ENCODE results near the gene IMPDH1. TPM values are rescaled to one million over a fixed set of nuclear protein-coding genes. Genes with fewer than 3 reads are reported as not detected.

Gene IMPDH1
- total RNA-seq, 1 donor from 2014 or later = 32.7 TPM

- DNase-seq (ENCODE audit: low read depth in 2 of 2) = peak; percentile 37 to 63
These were observed 4.1 kb downstream of the IMPDH1 start for GRCh38 chr7:128405471-128406313.

DNA sequence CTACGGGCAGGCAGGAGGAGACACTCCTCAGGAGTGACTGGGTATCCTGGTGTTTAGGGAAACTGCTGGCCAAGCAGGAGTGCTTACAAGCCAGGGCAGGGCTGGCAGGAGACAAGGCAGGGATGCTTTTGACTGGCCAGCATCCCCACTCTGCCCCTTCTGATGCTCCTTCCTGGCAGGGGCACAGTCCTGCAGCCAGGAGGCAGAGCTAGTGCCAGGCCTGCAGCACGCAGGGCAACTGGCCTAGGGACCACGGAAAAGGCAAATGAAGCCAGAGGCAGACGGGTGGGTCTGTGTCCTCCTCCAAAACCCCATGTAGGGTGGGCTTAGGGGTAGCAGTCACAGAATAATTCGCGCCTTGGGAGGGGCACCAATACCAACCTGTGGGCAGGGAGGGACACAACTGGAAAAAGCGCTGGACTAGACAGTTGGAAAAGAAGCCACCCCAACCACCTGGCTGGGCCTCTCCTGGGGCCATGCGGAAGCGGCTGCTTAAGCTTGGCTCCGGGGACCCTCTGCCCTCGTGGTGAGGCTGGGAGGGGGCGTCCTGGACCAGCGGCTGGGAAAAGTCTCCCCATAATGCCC lies 4.8 kb downstream of the IMPDH1 start:
- DNase-seq (ENCODE audit: low read depth in 2 of 2) = peak; percentile 23 to 31

GRCh38 chr7:128404143-128404681 lies 5.6 kb downstream of the IMPDH1 start:
- DNase-seq (ENCODE audit: low read depth in 2 of 2) = no peak

GRCh38 chr7:128403676-128404075 lies 6.1 kb downstream of the IMPDH1 start:
- no peak for DNase-seq (ENCODE audit: low read depth in 2 of 2)

DNA sequence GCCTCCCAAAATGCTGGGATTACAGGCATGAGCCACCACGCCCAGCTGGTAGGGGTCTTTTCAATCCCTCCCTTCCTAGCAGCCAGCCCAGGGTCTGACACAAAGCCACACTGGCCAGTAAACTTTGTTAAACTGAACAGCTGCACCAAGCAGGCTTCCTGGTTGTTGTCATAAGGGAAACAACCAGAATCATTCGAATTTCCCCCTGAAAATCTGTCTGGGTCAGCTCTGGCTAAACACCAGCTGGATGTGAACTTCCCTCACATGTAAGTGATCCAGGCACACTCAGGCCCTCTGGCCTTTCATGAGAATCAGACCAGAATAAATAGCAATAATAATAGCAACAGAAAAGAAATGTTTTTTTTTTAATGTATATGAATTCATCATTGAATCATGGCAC lies 7.4 kb downstream of the IMPDH1 start:
- peak; percentile 38 to 67 for DNase-seq (ENCODE audit: low read depth in 2 of 2)

DNA sequence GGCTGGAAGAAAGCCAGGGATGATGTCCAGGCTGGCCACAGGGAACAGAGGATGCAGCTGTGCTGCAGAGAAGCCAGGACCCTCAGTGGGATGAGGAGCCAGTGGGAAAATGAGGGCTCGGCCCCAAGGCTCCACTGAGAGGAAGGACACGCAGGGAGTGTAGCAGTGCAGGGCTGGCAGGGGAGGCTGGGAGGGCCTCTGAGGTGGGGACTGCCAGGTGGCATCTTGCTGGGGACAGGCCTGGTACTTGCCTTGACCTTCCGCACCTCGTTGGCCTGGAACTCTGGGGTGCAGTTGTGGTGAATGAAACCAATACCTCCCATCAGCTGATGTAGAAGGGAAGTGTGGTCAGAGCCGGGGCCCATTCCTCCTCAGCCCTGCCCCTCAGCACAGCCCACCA lies 9.2 kb downstream of the IMPDH1 start:
- no peak for DNase-seq (ENCODE audit: low read depth in 2 of 2)

DNA sequence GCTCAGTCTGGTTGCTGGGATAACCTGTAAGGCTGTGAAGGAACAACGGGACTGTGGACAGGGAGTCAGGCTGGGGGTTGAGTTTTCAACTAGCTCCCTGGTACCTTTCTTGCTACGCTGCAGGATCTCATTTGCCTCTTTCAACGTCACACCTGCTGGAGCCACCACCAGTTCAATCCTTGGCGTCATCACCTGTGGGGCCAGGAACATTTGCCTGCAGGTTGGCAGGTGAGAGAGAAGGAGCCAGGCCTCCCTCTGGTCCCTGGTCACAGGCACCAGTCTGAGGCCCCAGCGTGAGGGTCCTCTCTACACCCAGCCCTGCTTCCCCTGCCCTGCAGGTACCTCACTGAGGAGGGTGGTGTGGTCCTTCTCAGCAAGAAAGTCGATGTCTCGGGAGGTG lies 9.8 kb downstream of the IMPDH1 start:
- no peak for DNase-seq (ENCODE audit: low read depth in 2 of 2)

GRCh38 chr7:128398841-128399135 lies 11.0 kb downstream of the IMPDH1 start:
- no peak for DNase-seq (ENCODE audit: low read depth in 2 of 2)

DNA sequence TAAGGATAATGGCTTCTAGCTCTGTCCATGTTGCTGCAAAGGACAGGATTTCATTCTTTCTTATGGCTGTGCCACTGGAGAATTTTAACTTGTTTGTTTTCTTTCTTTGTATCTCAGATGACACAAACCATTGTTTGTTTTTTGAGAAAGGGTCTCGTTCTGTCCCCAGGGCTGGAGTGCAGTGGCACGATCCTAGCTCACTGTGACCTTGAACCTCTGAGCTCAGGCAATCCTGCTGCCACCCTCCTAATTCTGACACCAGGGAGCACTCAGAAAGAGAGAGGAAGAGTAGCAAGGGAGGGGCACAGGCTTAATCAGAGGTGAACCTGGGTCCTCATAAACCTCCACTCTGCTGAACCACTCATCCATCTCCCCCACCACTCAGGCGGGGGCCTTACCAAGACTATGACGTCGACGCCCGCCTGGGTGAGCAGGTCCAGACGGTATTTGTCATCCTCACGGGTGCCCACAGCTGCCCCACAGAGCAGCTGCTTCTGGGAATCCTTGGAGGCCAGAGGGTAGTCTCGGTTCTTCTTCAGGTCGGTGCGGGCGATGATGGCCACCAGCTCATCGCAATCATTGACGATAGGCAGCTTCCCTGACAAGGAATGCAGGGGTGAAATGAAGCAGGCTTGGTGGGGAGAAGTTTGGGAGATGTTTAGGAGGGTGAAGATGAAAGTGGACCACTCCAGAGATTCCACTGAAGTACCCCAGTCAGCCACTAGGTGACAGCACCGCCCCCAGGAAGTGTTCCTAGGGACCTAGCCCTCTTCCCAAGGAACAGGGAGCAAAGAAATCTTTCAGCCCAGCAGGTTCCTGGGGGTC lies 11.6 kb downstream of the IMPDH1 start:
- peak; percentile 50 to 52 for DNase-seq (ENCODE audit: low read depth in 2 of 2)

- DNase-seq (ENCODE audit: low read depth in 2 of 2) = no peak
These were observed 13.4 kb downstream of the IMPDH1 start for GRCh38 chr7:128396357-128396756.

DNA sequence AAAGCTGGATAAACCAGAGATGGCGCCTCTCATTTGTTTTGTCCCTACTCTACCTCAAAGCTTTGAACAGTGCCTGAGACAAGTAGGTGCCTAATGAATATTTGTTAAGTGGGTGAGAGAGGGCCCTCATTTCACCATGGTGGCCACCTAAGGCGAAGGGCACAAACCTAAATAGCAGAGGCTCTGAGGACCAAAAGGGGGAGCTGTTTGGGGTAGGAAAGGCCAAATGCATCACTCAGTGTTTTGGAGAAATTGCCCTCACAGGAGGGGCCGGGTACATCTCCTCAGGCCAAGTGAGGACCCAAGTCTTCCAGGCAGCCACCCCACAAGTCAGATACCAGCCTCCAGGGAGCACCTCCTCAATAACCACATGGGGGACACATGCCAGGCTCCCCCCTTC lies 14.0 kb downstream of the IMPDH1 start:
- no peak for DNase-seq (ENCODE audit: low read depth in 2 of 2)

- DNase-seq (ENCODE audit: low read depth in 2 of 2) = no peak
These were observed 14.8 kb downstream of the IMPDH1 start for GRCh38 chr7:128394904-128395496.

DNA sequence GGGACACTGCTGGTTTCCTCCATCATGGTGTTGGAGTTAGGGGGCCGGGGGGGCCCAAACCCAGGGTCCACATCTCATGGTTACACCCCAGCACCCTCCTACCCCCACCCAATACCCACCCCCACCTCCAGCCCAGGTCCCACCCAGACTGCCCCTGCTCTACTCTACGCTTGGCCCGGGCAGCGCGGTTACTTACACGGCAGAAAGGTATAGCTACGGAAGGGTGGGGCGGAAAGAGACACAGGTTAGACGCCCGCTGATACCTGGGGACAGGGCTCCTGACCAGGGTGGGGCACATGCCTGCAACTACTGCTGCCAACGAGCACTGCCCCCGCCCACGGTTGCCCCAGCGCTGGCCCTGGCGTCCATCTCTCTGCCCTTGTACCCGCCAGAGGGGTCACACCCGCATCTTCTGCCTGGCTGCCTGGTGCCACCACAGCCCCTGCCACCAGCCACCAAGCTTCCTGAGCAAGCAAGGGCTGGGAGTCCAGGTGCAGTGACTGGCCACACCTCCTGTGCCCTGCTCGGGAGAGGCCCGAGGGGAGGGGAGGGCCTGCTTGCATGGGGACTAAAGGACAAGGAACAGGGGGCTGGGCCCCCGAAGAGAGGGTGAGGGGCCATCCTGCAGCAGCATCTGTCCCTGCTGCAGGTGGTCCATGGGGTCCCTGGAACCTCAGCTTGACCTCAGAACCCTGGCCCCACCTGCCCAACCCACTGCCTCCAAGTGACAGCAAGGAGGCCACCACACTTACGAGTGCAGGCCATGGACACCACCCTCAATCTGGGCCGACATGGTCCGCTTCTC lies 16.1 kb downstream of the IMPDH1 start:
- DNase-seq (ENCODE audit: low read depth in 2 of 2) = no peak

DNA sequence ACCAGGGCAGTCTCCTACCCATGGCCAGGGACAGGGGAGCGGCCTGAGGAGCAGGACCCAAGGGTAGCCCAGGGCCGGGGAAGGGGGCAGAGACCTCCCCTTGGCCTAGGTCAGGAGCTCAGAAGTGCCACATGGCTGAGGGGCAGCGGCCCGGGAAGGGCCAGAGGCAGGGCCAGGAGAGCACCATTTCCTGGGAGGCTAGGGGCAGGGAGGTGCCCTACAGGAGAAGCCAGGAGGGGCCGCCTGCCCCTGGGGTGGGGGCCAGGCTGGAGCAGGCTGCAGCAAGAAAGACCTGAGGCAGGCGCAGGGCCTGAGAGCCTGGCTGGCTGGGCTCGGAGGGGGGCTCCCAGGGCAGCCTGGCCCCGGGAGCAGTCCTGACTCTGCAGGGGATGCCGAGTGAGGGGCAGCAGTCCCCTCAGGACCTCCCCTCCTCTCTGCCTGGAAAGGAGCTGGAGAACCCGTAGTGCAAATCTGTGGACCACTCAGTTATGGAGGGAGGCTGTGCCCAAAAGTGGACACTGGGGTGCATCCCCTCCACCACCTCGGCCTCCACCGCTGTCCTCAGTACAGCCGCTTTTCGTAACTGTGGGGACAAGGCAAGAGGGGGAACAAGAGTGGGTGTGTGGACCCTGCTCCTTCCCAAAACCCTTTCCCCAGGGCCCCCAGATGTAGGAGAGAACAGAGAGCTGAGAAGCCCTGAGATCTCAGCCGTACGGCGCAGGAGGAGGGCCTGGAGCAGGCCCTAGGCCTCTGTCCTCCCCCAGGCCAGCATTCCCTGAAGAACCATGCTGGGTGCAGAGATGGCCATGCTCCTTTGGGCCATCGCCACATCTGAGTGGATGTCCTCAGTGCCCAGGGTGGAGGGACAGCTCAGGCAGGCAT lies 17.1 kb downstream of the IMPDH1 start:
- no peak for DNase-seq (ENCODE audit: low read depth in 2 of 2)

DNA sequence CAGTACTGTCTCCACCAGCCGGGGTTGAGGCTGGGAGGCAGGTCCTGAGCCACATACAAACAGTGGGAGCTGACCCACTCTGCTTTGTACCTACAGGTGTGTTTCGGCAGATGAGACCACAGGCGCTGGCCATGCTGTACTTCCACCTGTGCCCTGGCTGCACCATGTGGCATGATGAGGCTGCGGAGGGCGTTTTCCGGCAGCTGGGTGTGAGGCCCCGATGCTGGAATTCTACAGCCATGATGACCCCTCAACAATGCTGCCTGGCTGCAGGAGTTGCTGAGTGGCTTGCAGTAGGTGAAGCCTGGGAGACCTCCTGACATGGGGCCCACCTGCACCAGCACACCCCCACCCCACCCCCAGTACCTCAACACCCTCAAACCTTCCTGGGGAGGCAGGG lies 18.0 kb downstream of the IMPDH1 start:
- DNase-seq (ENCODE audit: low read depth in 2 of 2) = no peak

DNA sequence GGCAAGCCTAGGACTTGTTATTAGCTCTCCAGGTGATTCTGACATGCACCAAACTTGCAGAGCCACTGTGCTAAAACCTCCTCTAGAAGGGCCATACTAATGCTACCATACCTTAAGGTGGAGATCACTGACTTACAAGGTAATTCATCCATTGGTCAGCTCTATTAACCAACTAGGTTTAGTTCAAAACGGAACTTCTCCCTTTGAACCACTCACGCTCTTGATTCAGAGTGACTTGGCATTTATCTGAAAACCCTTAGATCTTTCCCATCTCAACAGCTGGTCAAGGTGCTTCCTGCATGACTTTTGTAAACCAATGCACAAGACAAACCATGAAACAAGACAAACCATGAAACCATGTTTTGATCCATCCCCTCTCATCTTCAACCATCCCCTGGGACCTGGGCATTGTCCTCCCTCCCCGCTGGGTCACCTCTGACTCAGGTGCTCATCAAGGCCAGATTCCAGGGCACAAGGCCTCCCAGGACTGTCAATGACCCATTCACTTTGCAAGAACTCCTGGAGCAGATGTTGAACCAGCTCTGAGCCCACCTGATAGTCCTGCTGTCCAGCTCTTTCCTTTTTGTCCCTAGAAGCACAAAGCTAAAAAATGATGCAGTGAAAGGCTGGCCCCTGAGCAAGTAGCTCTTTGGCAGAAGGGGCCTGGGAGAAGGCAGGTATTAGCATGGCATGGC lies 18.8 kb downstream of the IMPDH1 start:
- no peak for DNase-seq (ENCODE audit: low read depth in 2 of 2)

DNA sequence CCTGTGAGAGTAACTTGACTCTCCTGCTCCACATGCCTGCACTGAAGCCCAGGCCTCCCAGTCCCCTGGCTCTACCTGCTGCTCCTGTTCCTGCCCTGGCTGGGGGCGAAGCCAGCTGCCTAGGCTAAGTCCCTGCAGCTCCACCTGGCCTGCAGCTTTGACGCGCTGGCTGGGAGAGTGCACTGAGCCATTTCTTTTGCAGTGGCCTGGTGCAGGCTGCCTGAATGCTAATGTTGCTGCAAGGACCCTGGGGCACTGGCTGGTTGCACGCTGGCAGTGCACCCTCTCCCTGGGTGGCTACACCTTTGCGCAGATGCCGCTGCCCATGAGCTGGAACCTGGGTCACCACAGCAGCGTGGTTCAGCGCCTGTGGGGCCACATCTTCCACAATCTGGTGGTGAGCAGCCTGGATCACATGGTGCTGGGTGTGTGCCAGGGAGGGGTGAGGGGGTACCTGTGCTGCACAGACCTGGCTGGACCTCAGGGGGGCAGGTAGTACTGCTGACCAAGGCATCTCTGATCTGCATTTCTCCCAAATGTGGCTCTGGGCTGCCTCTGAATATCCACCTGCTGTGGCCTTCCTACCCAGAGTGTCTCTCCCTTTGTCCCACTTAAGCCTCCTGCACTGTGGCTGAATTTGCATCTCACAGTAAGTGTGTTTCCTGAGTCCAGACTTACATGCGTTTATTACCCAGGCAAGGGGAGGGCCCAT lies 20.0 kb downstream of the IMPDH1 start:
- DNase-seq (ENCODE audit: low read depth in 2 of 2) = no peak

GRCh38 chr7:128389085-128389617 lies 20.6 kb downstream of the IMPDH1 start:
- no peak for DNase-seq (ENCODE audit: low read depth in 2 of 2)

DNA sequence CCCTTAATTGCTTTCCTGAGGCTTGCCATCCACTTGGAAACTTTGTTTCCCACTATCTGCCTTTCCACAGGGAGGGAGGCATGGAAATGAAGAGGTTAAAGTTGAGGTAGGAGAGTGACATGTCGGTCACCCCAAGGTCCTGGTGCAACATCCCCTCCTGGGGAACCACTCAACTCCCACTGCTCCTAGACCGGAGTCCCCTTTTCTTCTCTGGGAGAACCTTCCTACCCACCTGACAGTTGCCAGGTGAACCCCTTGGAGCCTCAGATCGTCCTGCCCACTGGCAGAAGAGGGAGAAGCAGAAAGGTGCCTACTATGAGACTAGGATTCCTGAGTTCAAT lies 21.7 kb downstream of the IMPDH1 start:
- DNase-seq (ENCODE audit: low read depth in 2 of 2) = no peak

Data from lung microvascular endothelial cell (primary cell).